ENCODE results near the gene TRAF3IP1. TPM values are rescaled to one million over a fixed set of nuclear protein-coding genes. Genes with fewer than 3 reads are reported as not detected.
"Not testable (repeated sequence)": the region's sequence is repeated elsewhere in the genome, so short reads cannot be mapped to it uniquely, and the experiment has no call there.

The TRAF3IP1 gene
- total and polyA plus RNA-seq, 12 donors, result 4.0 to 20.4 (median 10.4) TPM

GRCh38 chr2:238308177-238308576 is 12.1 kb upstream of the TRAF3IP1 start:
- peak in 8 of 9 donors; percentile 10 to 39 (median 25) for TF ChIP-seq CTCF (IDR thresholded peaks at IDR 0.05)
- ATAC-seq, result no peak
- Histone ChIP-seq H3K4me3 (no peak overlapping the region), H3K36me3 (no peaks in the 10 kb centered on the region), H3K4me1 (peaks cover 0 to 4% (median 0%) of the 10 kb centered on the region in 9 donors), H3K27ac (no peak overlapping the region), H3K27me3 (peaks cover 0 to 6% (median 0%) of the 10 kb centered on the region in 7 donors), H3K9me3 (no peaks in the 10 kb centered on the region)
- intact Hi-C loops (cut with DNase I), result no loop called here
- no peak for DNase-seq
- WGBS, 2 donors, result 70 to 78% methylated on average over 2 of the region's 2 CpGs

DNA sequence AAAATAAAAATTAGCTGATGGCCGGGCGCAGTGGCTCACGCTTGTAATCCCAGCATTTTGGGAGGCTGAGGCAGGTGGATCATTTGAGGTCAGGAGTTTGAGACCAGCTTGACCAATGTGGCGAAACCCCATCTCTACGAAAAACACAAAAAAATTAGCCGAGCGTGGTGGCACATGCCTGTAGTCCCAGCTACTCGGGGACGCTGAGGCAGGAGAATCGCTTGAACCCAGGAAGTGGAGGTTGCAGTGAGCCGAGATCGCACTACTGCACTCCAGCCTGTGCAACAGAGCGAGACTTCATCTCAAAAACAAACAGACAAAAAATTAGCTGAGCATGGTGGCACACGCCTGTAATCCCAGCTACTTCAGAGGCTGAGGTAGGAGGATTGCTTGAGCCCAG is 9.6 kb upstream of the TRAF3IP1 start:
- H3K4me3 ChIP-seq; H3K27me3 ChIP-seq; H3K4me1 ChIP-seq; H3K27ac ChIP-seq; H3K9me3 ChIP-seq; ATAC-seq; intact Hi-C loops (cut with DNase I); DNase-seq; H3K36me3 ChIP-seq: not testable (repeated sequence)
- 86% methylated on average over 14 of the region's 14 CpGs for WGBS, 2 donors

DNA sequence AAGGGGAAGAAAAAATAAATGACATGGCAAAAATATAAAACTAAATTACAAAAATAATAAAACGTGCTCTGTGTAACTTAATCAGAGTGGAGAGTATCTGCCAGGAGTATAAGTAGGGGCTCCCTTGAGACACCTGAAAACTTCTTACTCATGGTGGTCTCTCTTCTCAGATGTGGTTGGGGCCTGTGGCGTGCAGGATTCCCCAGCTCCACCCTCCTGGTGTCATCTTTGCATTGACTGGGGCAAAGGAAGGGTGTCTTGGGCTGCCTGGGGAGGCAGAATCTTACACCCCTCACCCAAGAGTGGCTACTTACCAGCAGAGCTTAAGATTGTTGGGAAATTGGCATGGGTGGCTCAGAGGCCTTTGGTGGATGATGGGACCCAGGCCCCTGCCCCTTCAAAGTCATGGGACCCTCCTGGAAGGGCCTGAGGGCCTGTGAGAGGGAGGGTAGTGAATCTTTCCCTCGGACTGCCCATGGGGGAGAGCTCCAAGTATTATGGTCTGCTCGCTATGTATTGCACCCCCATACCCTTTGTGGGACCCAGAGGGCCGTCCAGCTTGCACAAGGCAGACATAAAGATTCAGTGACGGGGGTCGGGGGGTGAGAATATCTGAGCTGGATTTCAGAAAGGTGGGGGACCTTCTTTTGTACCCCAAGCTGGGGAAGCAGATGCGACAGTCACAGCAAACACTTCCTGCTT is 6.9 kb upstream of the TRAF3IP1 start:
- H3K27ac ChIP-seq, result no peak overlapping the region
- TF ChIP-seq CTCF (IDR thresholded peaks at IDR 0.05), result no peak
- 89 to 90% methylated on average over 8 of the region's 8 CpGs for WGBS, 2 donors
- peaks cover 0 to 8% (median 0%) of the 10 kb centered on the region in 7 donors for H3K27me3 ChIP-seq
- no peaks in the 10 kb centered on the region for H3K9me3 ChIP-seq
- no peaks in the 10 kb centered on the region for H3K4me1 ChIP-seq
- H3K36me3 ChIP-seq, result no peaks in the 10 kb centered on the region
- DNase-seq (no peak), ATAC-seq (no peak)
- no peak overlapping the region for H3K4me3 ChIP-seq
- intact Hi-C loops (cut with DNase I), result no loop called here

GRCh38 chr2:238313991-238314350 is 6.3 kb upstream of the TRAF3IP1 start:
- no peak for TF ChIP-seq CTCF (IDR thresholded peaks at IDR 0.05)
- ATAC-seq, result no peak
- 73 to 75% methylated on average over 2 of the region's 2 CpGs for WGBS, 2 donors

GRCh38 chr2:238314576-238314975 is 5.7 kb upstream of the TRAF3IP1 start:
- Histone ChIP-seq H3K27ac (no peak overlapping the region), H3K36me3 (no peaks in the 10 kb centered on the region), H3K27me3 (peaks cover 0 to 6% (median 0%) of the 10 kb centered on the region in 7 donors), H3K9me3 (no peaks in the 10 kb centered on the region), H3K4me1 (peaks cover 0 to 3% (median 1%) of the 10 kb centered on the region in 9 donors), H3K4me3 (no peak overlapping the region)
- peak in 2 of 8 donors; percentile 21 to 51 for ATAC-seq
- TF ChIP-seq CTCF (IDR thresholded peaks at IDR 0.05), result no peak
- intact Hi-C loops (cut with DNase I), result no loop called here
- 95% methylated on average over 8 of the region's 8 CpGs for WGBS, 2 donors
- no peak for DNase-seq

More at GRCh38 chr2:238313991-238314350, 6.3 kb upstream of the TRAF3IP1 start:
- intact Hi-C loops (cut with DNase I), result no loop called here
- Histone ChIP-seq H3K9me3 (no peaks in the 10 kb centered on the region), H3K4me3 (no peak overlapping the region), H3K36me3 (no peaks in the 10 kb centered on the region), H3K27me3 (peaks cover 0 to 8% (median 0%) of the 10 kb centered on the region in 7 donors), H3K4me1 (no peaks in the 10 kb centered on the region), H3K27ac (no peak overlapping the region)
- no peak for DNase-seq
